Smooth muscle cell (in vitro differentiated cells): Measurements from ENCODE around the gene PGM5. TPM values are rescaled to one million over a fixed set of nuclear protein-coding genes. Genes with fewer than 3 reads are reported as not detected.

Experiments used
- DNase-seq: peaks from one replicate; lab custom pipeline; 2025; ENCODE audit not compliant: unreplicated experiment; lab: John Stamatoyannopoulos, UW
- H2AFZ ChIP-seq: fragments of 200-600 bp; sonication (generic); 2 replicates; pipeline ENCODE4 v1.6.0; 2016; ENCODE audit warnings: antibody characterized with exemption, low read depth, mild to moderate bottlenecking
- H3F3A ChIP-seq: fragments of 200-600 bp; sonication (generic); 2 replicates; pipeline ENCODE4 v1.6.0; 2017; ENCODE audit warnings: antibody characterized with exemption, low read depth
- H3K27ac ChIP-seq: fragments of 200-600 bp; sonication (generic); 2 replicates; pipeline ENCODE4 v1.5.1; 2016; ENCODE audit warnings: low read depth, mild to moderate bottlenecking
- H3K27me3 ChIP-seq: fragments of 200-600 bp; sonication (generic); 2 replicates; pipeline ENCODE4 v1.6.1; 2016; ENCODE audit warnings: low read depth, mild to moderate bottlenecking
- H3K36me3 ChIP-seq: fragments of 200-600 bp; sonication (generic); 2 replicates; pipeline ENCODE4 v1.5.1; 2016; ENCODE audit warnings: low read depth
- H3K4me1 ChIP-seq: fragments of 200-600 bp; sonication (generic); 2 replicates; pipeline ENCODE4 v1.5.1; 2016; ENCODE audit warnings: low read depth
- H3K4me2 ChIP-seq: fragments of 200-600 bp; sonication (generic); 2 replicates; pipeline ENCODE4 v1.6.0; 2016; ENCODE audit warnings: mild to moderate bottlenecking
- H3K4me3 ChIP-seq: fragments of 200-600 bp; sonication (generic); 2 replicates; pipeline ENCODE4 v1.5.1; 2016; ENCODE audit warnings: mild to moderate bottlenecking
- H3K79me2 ChIP-seq: fragments of 200-600 bp; sonication (generic); 2 replicates; pipeline ENCODE4 v1.6.0; 2016; ENCODE audit warnings: low read depth, mild to moderate bottlenecking
- H3K9ac ChIP-seq: fragments of 200-600 bp; sonication (generic); 2 replicates; pipeline ENCODE4 v1.6.0; 2016; ENCODE audit warnings: low read depth
- H3K9me3 ChIP-seq: fragments of 200-600 bp; sonication (generic); replicated peaks from 2 replicates; pipeline ENCODE4 v1.5.1; 2016; ENCODE audit warnings: low read depth
- H4K20me1 ChIP-seq: fragments of 200-600 bp; sonication (generic); 2 replicates; pipeline ENCODE4 v1.6.0; 2016; ENCODE audit warnings: low read depth
- CTCF ChIP-seq: fragments of 200-600 bp; sonication (generic); IDR thresholded peaks from 2 replicates; pipeline ENCODE4 v1.5.1; 2017; ENCODE audit warnings: borderline replicate concordance, mild to moderate bottlenecking, antibody characterized with exemption; ENCODE audit not compliant: insufficient read depth, poor library complexity, severe bottlenecking
- WGBS: methylation state at CpG from one replicate; pipeline ENCODE4 v1.1.7; 2016; ENCODE audit warnings: low lambda C conversion rate; 5-methylcytosine and 5-hydroxymethylcytosine counted together
- polyA plus RNA-seq: library from polyadenylated mRNA; unstranded; fragments of >200 nt; fragmentation: Nextera tagmentation; extraction: Ambion mirVana; gene quantifications from 2 replicates; pipeline ENCODE4 v1.2.1, GENCODE V29; 2016
- total RNA-seq: library from RNA; depleted of rRNA; stranded (reverse); fragments of >200 nt; gene quantifications from 2 replicates; pipeline ENCODE4 v1.2.3, GENCODE V29; 2014

The PGM5 gene
- total and polyA plus RNA-seq, 2 experiments from 2014 or later, result 0.77 to 5.6 TPM

- Histone ChIP-seq H3K36me3 (no peaks in the 10 kb centered on the region), H3K9ac (no peak overlapping the region), H3K4me1 (no peaks in the 10 kb centered on the region), H2AFZ (no peak overlapping the region), H3K27me3 (no peaks in the 10 kb centered on the region), H3F3A (no peaks in the 10 kb centered on the region), H3K4me3 (no peak overlapping the region), H4K20me1 (no peaks in the 10 kb centered on the region), H3K4me2 (no peak overlapping the region), H3K79me2 (no peaks in the 10 kb centered on the region), H3K27ac (no peak overlapping the region), H3K9me3 (no peaks in the 10 kb centered on the region)
- no peak for DNase-seq
- WGBS, result 94% methylated on average over 4 of the region's 4 CpGs
- no peak for TF ChIP-seq CTCF
Observed at GRCh38 chr9:68513981-68514380, 157.6 kb downstream of the PGM5 start.

GRCh38 chr9:68515326-68516017 is 159.1 kb downstream of the PGM5 start:
- Histone ChIP-seq H3K4me3 (no peak overlapping the region), H2AFZ (no peak overlapping the region), H3K36me3 (no peaks in the 10 kb centered on the region), H3K9ac (no peak overlapping the region), H3F3A (no peaks in the 10 kb centered on the region), H3K27me3 (no peaks in the 10 kb centered on the region), H3K27ac (no peak overlapping the region), H3K79me2 (no peaks in the 10 kb centered on the region), H3K4me2 (no peak overlapping the region), H4K20me1 (no peaks in the 10 kb centered on the region), H3K4me1 (no peaks in the 10 kb centered on the region), H3K9me3 (no peaks in the 10 kb centered on the region)
- no peak for TF ChIP-seq CTCF
- 88% methylated on average over 4 of the region's 4 CpGs for WGBS
- DNase-seq, result no peak

GRCh38 chr9:68522131-68522530 is 165.7 kb downstream of the PGM5 start:
- no peaks in the 10 kb centered on the region for H3K4me1 ChIP-seq
- H3K36me3 ChIP-seq, result no peaks in the 10 kb centered on the region
- 67% methylated on average over 4 of the region's 4 CpGs for WGBS
- H3K4me3 ChIP-seq, result no peak overlapping the region
- H3K79me2 ChIP-seq, result no peaks in the 10 kb centered on the region
- H3K9me3 ChIP-seq, result no peaks in the 10 kb centered on the region
- no peaks in the 10 kb centered on the region for H4K20me1 ChIP-seq
- no peak overlapping the region for H3K27ac ChIP-seq
- no peak for TF ChIP-seq CTCF
- H2AFZ ChIP-seq, result no peak overlapping the region
- DNase-seq, result no peak
- H3K9ac ChIP-seq, result no peak overlapping the region
- H3K4me2 ChIP-seq, result no peak overlapping the region
- no peaks in the 10 kb centered on the region for H3F3A ChIP-seq
- H3K27me3 ChIP-seq, result no peaks in the 10 kb centered on the region

- Histone ChIP-seq H3K4me3 (no peak overlapping the region), H3K27me3 (no peaks in the 10 kb centered on the region), H3K27ac (no peak overlapping the region), H2AFZ (no peak overlapping the region), H4K20me1 (no peaks in the 10 kb centered on the region), H3K79me2 (no peaks in the 10 kb centered on the region), H3K9me3 (no peaks in the 10 kb centered on the region), H3F3A (no peaks in the 10 kb centered on the region), H3K4me2 (no peak overlapping the region), H3K4me1 (no peaks in the 10 kb centered on the region), H3K9ac (no peak overlapping the region), H3K36me3 (no peaks in the 10 kb centered on the region)
- WGBS, result 83% methylated on average over 3 of the region's 3 CpGs
- TF ChIP-seq CTCF, result no peak
- DNase-seq, result no peak
Observed at GRCh38 chr9:68522954-68523353, 166.5 kb downstream of the PGM5 start.
